Measurements from ENCODE around the gene CUX1. TPM values are rescaled to one million over a fixed set of nuclear protein-coding genes. Genes with fewer than 3 reads are reported as not detected.

Gene CUX1
- total RNA-seq, 4 donors from 2014 or later = 40.8 to 62.1 (median 43.8) TPM

GRCh38 chr7:102208826-102209225 is 391.4 kb downstream of the CUX1 start:
- WGBS, 2 donors = 86 to 89% methylated on average over 14 of the region's 14 CpGs
- no peak for DNase-seq (ENCODE audit: low spot score in 2 of 2)
- intact Hi-C loops (cut with DNase I; ENCODE audit: low total_unique reads) = no loop called here
- TF ChIP-seq POLR2A (IDR thresholded peaks at IDR 0.05) (no peak), CTCF (IDR thresholded peaks at IDR 0.05) (no peak)
- no peak overlapping the region for H3K4me3 ChIP-seq (ENCODE audit: low read depth, poor library complexity, severe bottlenecking)

DNA sequence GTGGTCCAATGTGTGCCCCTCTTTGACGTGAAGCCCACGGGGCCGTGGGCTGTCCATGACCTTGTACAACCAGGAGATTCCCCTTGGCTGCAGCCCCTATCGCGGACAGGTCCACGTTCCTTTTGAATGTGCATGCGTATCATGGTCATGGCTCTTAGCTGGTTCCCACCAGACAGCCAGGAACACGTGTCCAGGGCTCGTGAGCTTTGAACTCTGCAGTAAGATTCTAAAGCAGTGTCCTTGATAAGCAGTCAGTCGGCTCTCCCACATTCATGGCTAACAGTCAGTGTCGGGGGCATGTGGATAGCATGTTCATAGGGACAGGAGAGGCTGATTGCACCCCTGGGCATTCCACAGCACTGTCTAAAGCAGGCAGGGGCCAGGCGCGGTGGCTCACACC is 393.4 kb downstream of the CUX1 start:
- intact Hi-C loops (cut with DNase I; ENCODE audit: low total_unique reads) = no loop called here
- WGBS, 2 donors = 89 to 95% methylated on average over 12 to 13 of the region's 13 CpGs
- H3K4me3 ChIP-seq (ENCODE audit: low read depth, poor library complexity, severe bottlenecking) = no peak overlapping the region
- DNase-seq (ENCODE audit: low spot score in 2 of 2) = no peak
- TF ChIP-seq POLR2A (IDR thresholded peaks at IDR 0.05) (no peak), CTCF (IDR thresholded peaks at IDR 0.05) (no peak)

GRCh38 chr7:102211590-102212550 is 394.4 kb downstream of the CUX1 start:
- DNase-seq (ENCODE audit: low spot score in 2 of 2) = no peak
- H3K4me3 ChIP-seq (ENCODE audit: low read depth, poor library complexity, severe bottlenecking) = no peak overlapping the region
- no peak for TF ChIP-seq POLR2A (IDR thresholded peaks at IDR 0.05)
- no peak for TF ChIP-seq CTCF (IDR thresholded peaks at IDR 0.05)
- WGBS, 2 donors = 91 to 95% methylated on average over 22 of the region's 22 CpGs
- intact Hi-C loops (cut with DNase I; ENCODE audit: low total_unique reads) = no loop called here

GRCh38 chr7:102214477-102215072 is 397.1 kb downstream of the CUX1 start:
- WGBS, 2 donors = 75 to 76% methylated on average over 15 of the region's 15 CpGs
- DNase-seq (ENCODE audit: low spot score in 2 of 2) = no peak
- no peak for TF ChIP-seq POLR2A (IDR thresholded peaks at IDR 0.05)
- no peak for TF ChIP-seq CTCF (IDR thresholded peaks at IDR 0.05)

DNA sequence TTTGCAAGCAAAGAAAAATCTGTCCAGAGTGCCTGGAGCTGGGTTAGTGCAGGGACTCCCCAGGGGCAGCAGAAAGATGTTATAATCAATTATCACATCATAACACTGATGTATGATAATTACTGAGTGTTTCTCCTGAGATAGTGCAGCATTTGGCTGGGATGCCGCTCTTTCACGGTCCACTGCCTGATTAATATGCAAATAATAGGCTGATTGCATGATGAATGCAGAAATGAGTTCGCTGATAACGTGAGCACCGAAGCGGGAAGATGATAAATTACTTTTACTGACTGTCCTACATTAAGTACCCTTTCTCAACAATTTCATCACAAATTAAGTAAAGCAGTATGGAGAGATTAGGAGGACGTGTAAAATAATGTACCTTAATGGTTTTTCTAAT is 397.8 kb downstream of the CUX1 start:
- no peak overlapping the region for H3K4me3 ChIP-seq (ENCODE audit: low read depth, poor library complexity, severe bottlenecking)
- TF ChIP-seq CTCF (IDR thresholded peaks at IDR 0.05) (no peak), POLR2A (IDR thresholded peaks at IDR 0.05) (no peak)
- DNase-seq (ENCODE audit: low spot score in 2 of 2) = no peak
- WGBS, 2 donors = 76 to 79% methylated on average over 7 of the region's 7 CpGs
- intact Hi-C loops (cut with DNase I; ENCODE audit: low total_unique reads) = no loop called here

More at GRCh38 chr7:102214477-102215072, 397.1 kb downstream of the CUX1 start:
- intact Hi-C loops (cut with DNase I; ENCODE audit: low total_unique reads) = no loop called here
- H3K4me3 ChIP-seq (ENCODE audit: low read depth, poor library complexity, severe bottlenecking) = no peak overlapping the region

All from lower leg skin (tissue), 4 donors.